Ishikawa (cell line): ENCODE results near the gene ULK4.

Experiments used
- CEBPB ChIP-seq: IDR thresholded peaks from 2 replicates; pipeline ENCODE4 v1.6.1; 2012
- CREB1 ChIP-seq: IDR thresholded peaks from 2 replicates; pipeline ENCODE4 v1.6.1; 2012; ENCODE audit warnings: low read depth
- EGR1 ChIP-seq: IDR thresholded peaks from 2 replicates; pipeline ENCODE4 v1.6.1; 2012
- EP300 ChIP-seq: IDR thresholded peaks from 2 replicates; pipeline ENCODE4 v1.6.1; 2012; ENCODE audit warnings: borderline replicate concordance
- FOXM1 ChIP-seq: IDR thresholded peaks from 2 replicates; pipeline ENCODE4 v1.6.1; 2012; ENCODE audit warnings: low read depth, borderline replicate concordance
- NFIC ChIP-seq: IDR thresholded peaks from 2 replicates; pipeline ENCODE4 v1.6.1; 2012
- RAD21 ChIP-seq: IDR thresholded peaks from 2 replicates; pipeline ENCODE4 v1.6.1; 2012; ENCODE audit warnings: low read depth
- REST ChIP-seq: IDR thresholded peaks from 2 replicates; pipeline ENCODE4 v1.6.1; 2012; ENCODE audit warnings: low read depth, mild to moderate bottlenecking
- TAF1 ChIP-seq: IDR thresholded peaks from 2 replicates; pipeline ENCODE4 v1.6.1; 2012; ENCODE audit warnings: low read depth, mild to moderate bottlenecking
- TCF12 ChIP-seq: IDR thresholded peaks from 2 replicates; pipeline ENCODE4 v1.6.1; 2012; ENCODE audit warnings: low read depth
- TEAD4 ChIP-seq: IDR thresholded peaks from 2 replicates; pipeline ENCODE4 v1.6.1; 2012
- YY1 ChIP-seq: IDR thresholded peaks from 2 replicates; pipeline ENCODE4 v1.6.1; 2012; ENCODE audit warnings: low read depth
- ZBTB7A ChIP-seq: IDR thresholded peaks from 2 replicates; pipeline ENCODE4 v1.6.1; 2012; ENCODE audit warnings: low read depth
- TF ChIP-seq, protein P1 (sequence below): IDR thresholded peaks from 2 replicates; pipeline ENCODE4 v1.6.1; 2012
- TF ChIP-seq, protein P2 (sequence below): IDR thresholded peaks from 2 replicates; pipeline ENCODE4 v1.6.1; 2012

Gene ULK4

DNA sequence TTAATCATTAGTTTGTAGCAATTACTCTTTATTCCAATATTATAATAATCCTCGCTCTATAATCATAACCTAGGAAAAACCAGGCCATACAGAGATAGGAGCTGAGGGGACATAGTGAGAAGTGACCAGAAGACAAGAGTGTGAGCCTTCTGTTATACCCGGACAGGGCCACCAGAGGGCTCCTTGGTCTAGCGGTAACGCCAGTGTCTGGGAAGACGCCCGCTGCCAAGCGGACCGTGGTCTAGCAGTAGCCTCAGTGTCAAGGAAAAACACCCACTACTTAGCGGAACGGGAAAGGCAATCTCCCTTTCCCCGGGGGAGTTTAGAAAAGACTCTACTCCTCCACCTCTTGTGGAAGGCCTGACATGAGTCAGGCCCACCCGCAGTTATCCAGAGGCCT is 266.1 kb downstream of the ULK4 start:
- peak; percentile 25; the same call in 1 of the 2 replicates for TF ChIP-seq RAD21

GRCh38 chr3:41693799-41694198 is 268.1 kb downstream of the ULK4 start:
- TF ChIP-seq FOXM1 (no peak), TCF12 (no peak), CREB1 (no peak), REST (no peak), EGR1 (no peak), ZBTB7A (no peak), RAD21 (no peak), YY1 (no peak), TAF1 (no peak), TEAD4 (no peak), EP300 (no peak), CEBPB (no peak), NFIC (no peak)
- TF ChIP-seq, protein P1, sequence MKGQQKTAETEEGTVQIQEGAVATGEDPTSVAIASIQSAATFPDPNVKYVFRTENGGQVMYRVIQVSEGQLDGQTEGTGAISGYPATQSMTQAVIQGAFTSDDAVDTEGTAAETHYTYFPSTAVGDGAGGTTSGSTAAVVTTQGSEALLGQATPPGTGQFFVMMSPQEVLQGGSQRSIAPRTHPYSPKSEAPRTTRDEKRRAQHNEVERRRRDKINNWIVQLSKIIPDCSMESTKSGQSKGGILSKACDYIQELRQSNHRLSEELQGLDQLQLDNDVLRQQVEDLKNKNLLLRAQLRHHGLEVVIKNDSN = no peak
- TF ChIP-seq, protein P2, sequence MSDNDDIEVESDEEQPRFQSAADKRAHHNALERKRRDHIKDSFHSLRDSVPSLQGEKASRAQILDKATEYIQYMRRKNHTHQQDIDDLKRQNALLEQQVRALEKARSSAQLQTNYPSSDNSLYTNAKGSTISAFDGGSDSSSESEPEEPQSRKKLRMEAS = no peak

- TF ChIP-seq ZBTB7A (no peak), NFIC (peak; percentile 28; the same call in 1 of the 2 replicates), CREB1 (no peak), FOXM1 (no peak), YY1 (no peak)
Measured at GRCh38 chr3:41690766-41691563, 270.9 kb downstream of the ULK4 start.

DNA sequence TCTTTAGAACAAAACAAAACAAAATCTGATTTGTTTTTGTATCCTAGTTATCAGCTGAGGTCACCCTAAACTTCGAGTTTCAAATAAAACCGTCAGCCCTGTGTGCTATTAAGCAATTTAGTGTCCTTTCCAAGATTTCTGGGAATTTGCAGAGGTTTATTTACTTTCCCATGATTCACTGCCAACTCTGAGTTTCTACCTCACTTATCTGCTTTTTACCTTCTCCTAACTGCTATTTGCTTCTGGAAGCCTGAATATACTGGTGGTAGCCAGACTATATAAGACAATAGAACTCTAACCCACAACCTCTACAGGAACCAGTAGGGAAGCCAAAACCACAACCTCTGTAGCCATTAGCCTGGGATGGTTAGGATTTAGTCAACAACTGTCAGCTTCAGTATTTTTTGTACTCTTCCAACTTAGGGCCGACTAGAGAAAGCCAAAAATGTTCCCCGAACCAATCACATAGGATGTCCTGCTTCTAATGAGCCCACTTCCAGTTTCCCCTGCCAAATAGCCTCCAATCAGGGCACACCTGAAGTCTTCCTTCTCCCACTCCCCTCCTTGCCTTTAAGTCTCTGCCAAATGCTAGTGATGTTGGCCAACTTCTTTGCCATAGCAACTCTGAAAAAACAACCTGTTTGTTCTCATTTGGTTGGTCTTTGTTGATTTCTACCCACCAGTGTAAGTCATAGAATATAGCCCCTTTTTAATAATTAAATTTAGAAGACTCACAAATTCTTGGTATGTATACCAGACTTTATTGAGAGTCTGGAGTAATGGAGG is 273.1 kb downstream of the ULK4 start:
- no peak for TF ChIP-seq TCF12
- no peak for TF ChIP-seq NFIC
- TF ChIP-seq TAF1 = no peak
- TF ChIP-seq EGR1 = no peak
- no peak for TF ChIP-seq FOXM1
- TF ChIP-seq ZBTB7A = no peak
- TF ChIP-seq CEBPB = no peak

DNA sequence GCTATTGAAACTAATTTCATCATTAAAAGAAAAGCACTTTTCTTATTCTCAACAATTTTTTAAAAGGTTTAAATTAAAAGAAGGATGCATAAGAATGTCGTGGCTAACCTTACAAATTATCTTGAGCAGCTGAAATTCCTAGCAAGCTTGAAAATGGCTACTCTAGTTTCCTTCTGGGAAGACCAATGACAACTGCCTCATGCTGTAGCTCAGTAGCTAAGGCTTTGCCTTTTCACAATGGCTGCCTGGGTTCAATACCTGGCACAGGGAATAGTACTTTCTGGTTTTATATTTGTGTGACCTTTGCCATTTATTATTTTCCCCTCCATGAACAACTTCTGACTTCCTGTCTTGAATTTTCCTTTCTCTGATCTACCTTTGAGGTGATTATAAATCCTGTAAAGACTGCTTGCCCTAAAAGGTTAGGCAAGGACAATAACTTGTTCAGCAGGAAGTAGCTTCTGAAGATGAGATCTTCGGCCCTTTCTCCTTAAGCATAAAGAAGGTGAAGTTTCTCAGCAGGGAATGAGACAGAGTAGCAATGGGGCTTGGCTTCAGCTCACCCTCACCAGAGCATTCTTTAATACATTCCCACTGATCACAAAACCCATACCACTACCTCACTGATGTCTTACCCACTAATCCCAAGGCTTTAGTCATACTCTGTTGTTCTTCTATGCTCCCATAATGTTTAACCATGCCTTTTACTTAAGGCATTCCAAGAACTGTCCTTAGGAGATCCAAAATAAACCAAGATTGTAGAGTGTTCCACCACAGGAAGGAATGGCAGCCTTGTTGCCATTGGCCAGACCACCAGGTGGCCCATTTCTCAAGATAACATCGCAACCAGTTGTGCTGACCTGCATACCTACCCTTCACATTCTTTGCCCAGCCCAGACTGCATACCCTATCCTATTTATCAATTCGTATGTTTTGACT is 276.8 kb downstream of the ULK4 start:
- no peak for TF ChIP-seq CREB1
- TF ChIP-seq RAD21 = no peak
- TF ChIP-seq, protein P2 = no peak
- TF ChIP-seq YY1 = no peak
- no peak for TF ChIP-seq EP300
- no peak for TF ChIP-seq ZBTB7A
- TF ChIP-seq, protein P1 = no peak
- no peak for TF ChIP-seq TAF1
- TF ChIP-seq REST = no peak
- TF ChIP-seq TCF12 = no peak
- TF ChIP-seq TEAD4 = no peak
- no peak for TF ChIP-seq FOXM1
- TF ChIP-seq EGR1 = no peak
- TF ChIP-seq NFIC = no peak
- no peak for TF ChIP-seq CEBPB
